DND-41 (cell line): ENCODE data around the gene HECW1.
A peak's percentile ranks its signal among the peaks of the same experiment; 100 is the strongest.
"Not testable (repeated sequence)": the region's sequence is repeated elsewhere in the genome, so short reads cannot be mapped to it uniquely, and the experiment has no call there.

Experiments
- ATAC-seq: fragments of 200-7000 bp; cut with Tn5 transposase; 3 replicates; pipeline ENCODE4 v1.9.1; 2021; ENCODE audit warnings: low read depth; ENCODE audit not compliant: insufficient read depth
- DNase-seq: peaks from one replicate; pipeline ENCODE4 v3.0.0-alpha.2; 2020
- H2AFZ ChIP-seq: 2 replicates; pipeline ENCODE4 v1.6.0; 2012; ENCODE audit warnings: low read depth, low read length
- H3K27ac ChIP-seq: 2 replicates; pipeline ENCODE4 v1.5.1; 2012; ENCODE audit warnings: low read length, inconsistent platforms
- H3K27me3 ChIP-seq: fragments of 200-600 bp; sonication (generic); 2 replicates; pipeline ENCODE4 v1.6.0; 2012; ENCODE audit warnings: low read length, mild to moderate bottlenecking, inconsistent platforms; ENCODE audit not compliant: insufficient read depth, poor library complexity
- H3K36me3 ChIP-seq: 2 replicates; pipeline ENCODE4 v1.5.1; 2012; ENCODE audit warnings: low read length, inconsistent platforms; ENCODE audit not compliant: insufficient read depth
- H3K4me1 ChIP-seq: 2 replicates; pipeline ENCODE4 v1.5.1; 2012; ENCODE audit warnings: mild to moderate bottlenecking, low read length; ENCODE audit not compliant: insufficient read depth
- H3K4me2 ChIP-seq: 2 replicates; pipeline ENCODE4 v1.6.0; 2012; ENCODE audit warnings: mild to moderate bottlenecking, moderate library complexity, low read length, inconsistent platforms; ENCODE audit not compliant: insufficient read depth
- H3K4me3 ChIP-seq, 2 experiments: fragments of 200-600 bp in 1 of 2; shearing (Covaris generic) in 1 of 2; 2 replicates each; pipeline ENCODE4 v1.5.1; 2012 to 2016; ENCODE audit warnings: inconsistent platforms in 2 of 2, low read length in 2 of 2, mild to moderate bottlenecking in 2 of 2, low read depth in 1 of 2, moderate library complexity in 1 of 2
- H3K79me2 ChIP-seq: 2 replicates; pipeline ENCODE4 v1.6.0; 2012; ENCODE audit warnings: low read length, inconsistent platforms; ENCODE audit not compliant: insufficient read depth
- H3K9ac ChIP-seq: 2 replicates; pipeline ENCODE4 v1.6.0; 2012; ENCODE audit warnings: low read depth, mild to moderate bottlenecking, inconsistent platforms, low read length, moderate library complexity
- H3K9me3 ChIP-seq: 2 replicates; pipeline ENCODE4 v1.5.1; 2012; ENCODE audit warnings: low read length, moderate library complexity, mild to moderate bottlenecking, inconsistent platforms; ENCODE audit not compliant: insufficient read depth, severe bottlenecking
- H4K20me1 ChIP-seq: 2 replicates; pipeline ENCODE4 v1.6.0; 2012; ENCODE audit warnings: low read length; ENCODE audit not compliant: insufficient read depth
- EZH2 ChIP-seq: IDR thresholded peaks from 3 replicates; pipeline ENCODE4 v1.6.1; 2012; ENCODE audit warnings: borderline replicate concordance, low read depth, mild to moderate bottlenecking, moderate library complexity, low read length, inconsistent platforms; ENCODE audit not compliant: severe bottlenecking
- TF ChIP-seq, protein P1 (sequence below): IDR thresholded peaks from 2 replicates; pipeline ENCODE4 v1.5.1; 2012; ENCODE audit warnings: borderline replicate concordance, low read length, moderate library complexity, mild to moderate bottlenecking; ENCODE audit not compliant: poor library complexity, severe bottlenecking; ENCODE audit errors: extremely low read depth

HECW1 gene

DNA sequence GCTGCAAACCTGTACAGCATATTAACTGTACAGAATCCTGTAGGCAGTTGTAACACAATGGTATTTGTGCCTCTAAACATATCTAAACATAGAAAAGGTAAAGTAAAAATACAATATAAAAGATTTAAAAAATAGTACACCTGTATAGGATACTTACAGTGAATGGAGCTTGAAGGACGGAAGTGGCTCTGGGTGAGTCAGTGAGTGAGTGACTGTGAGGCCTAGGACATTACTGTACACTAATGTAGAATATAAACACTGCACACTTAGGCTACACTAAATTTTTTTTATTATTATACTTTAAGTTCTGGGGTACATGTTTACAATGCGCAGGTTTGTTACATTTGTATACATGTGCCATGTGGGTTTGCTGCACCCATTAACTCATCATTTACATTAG, 373.1 kb downstream of the HECW1 start:
- 0 out of 2 replicates have a peak, but pooled peaks cover 7% of the 10 kb centered on the region for H3K4me1 ChIP-seq
- DNase-seq, result no peak

DNA sequence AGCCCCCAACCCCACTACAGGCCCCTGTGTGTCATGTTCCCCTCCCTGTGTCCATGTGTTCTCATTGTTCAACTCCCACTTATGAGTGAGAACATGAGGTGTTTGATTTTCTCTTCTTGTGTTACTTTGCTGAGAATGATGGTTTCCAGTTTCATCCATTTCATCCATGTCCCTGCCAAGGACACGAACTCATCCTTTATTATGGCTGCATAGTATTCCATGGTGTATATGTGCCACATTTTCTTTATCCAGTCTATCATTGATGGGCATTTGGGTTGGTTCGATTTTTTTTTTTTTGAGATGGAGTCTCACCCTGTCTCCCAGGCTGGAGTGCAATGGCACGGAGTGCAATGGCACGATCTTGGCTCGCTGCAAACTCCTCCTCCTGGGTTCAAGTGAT, 373.6 kb downstream of the HECW1 start:
- H3K79me2 ChIP-seq, H3K27me3 ChIP-seq, H3K9me3 ChIP-seq, H3K4me2 ChIP-seq, H3K27ac ChIP-seq, H3K4me1 ChIP-seq, DNase-seq, H3K9ac ChIP-seq, H4K20me1 ChIP-seq, H2AFZ ChIP-seq, H3K36me3 ChIP-seq, H3K4me3 ChIP-seq, ATAC-seq: not testable (repeated sequence)

More for the DNA sequence above, 373.1 kb downstream of the HECW1 start:
- Histone ChIP-seq H3K9ac (no peak overlapping the region), H3K79me2 (no peaks in the 10 kb centered on the region), H3K27ac (no peak overlapping the region), H4K20me1 (no peaks in the 10 kb centered on the region), H3K36me3 (no peaks in the 10 kb centered on the region), H2AFZ (no peak overlapping the region), H3K9me3 (no peaks in the 10 kb centered on the region), H3K4me2 (no peak overlapping the region), H3K4me3 (no peak overlapping the region), H3K27me3 (no peaks in the 10 kb centered on the region)
- no peak for ATAC-seq
- no peak for TF ChIP-seq EZH2
- TF ChIP-seq, protein P1, sequence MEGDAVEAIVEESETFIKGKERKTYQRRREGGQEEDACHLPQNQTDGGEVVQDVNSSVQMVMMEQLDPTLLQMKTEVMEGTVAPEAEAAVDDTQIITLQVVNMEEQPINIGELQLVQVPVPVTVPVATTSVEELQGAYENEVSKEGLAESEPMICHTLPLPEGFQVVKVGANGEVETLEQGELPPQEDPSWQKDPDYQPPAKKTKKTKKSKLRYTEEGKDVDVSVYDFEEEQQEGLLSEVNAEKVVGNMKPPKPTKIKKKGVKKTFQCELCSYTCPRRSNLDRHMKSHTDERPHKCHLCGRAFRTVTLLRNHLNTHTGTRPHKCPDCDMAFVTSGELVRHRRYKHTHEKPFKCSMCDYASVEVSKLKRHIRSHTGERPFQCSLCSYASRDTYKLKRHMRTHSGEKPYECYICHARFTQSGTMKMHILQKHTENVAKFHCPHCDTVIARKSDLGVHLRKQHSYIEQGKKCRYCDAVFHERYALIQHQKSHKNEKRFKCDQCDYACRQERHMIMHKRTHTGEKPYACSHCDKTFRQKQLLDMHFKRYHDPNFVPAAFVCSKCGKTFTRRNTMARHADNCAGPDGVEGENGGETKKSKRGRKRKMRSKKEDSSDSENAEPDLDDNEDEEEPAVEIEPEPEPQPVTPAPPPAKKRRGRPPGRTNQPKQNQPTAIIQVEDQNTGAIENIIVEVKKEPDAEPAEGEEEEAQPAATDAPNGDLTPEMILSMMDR, result no peak

DNA sequence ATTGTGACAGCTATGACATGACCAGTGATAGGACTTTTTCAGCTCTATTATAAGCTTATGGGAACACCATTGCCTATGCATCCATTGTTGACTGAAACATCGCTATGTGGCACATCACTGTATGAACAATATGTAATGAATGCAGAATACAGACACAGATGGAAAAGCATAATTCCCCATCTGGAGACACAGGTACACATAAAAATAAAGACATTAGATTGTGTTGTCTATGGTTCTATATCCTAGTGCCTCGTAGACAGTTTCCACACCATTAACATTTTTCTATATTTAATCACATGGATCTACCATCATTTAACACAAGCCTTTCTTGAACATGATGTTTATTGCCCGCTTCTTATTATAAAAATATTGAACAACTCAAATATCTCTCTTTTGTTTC, 374.2 kb downstream of the HECW1 start:
- H3K9ac ChIP-seq, result no peak overlapping the region
- H3K79me2 ChIP-seq, result no peaks in the 10 kb centered on the region
- H3K4me1 ChIP-seq, result 0 out of 2 replicates have a peak, but pooled peaks cover 7% of the 10 kb centered on the region
- no peak for ATAC-seq
- no peaks in the 10 kb centered on the region for H3K9me3 ChIP-seq
- H3K4me3 ChIP-seq, result no peak overlapping the region
- no peak overlapping the region for H3K4me2 ChIP-seq
- no peak for DNase-seq
- H2AFZ ChIP-seq, result no peak overlapping the region
- H3K27me3 ChIP-seq, result no peaks in the 10 kb centered on the region
- no peaks in the 10 kb centered on the region for H4K20me1 ChIP-seq
- H3K27ac ChIP-seq, result 0 out of 2 replicates have a peak overlapping the region, but pooled peaks have one; percentile 31
- H3K36me3 ChIP-seq, result no peaks in the 10 kb centered on the region
- TF ChIP-seq, protein P1, result no peak
- no peak for TF ChIP-seq EZH2

DNA sequence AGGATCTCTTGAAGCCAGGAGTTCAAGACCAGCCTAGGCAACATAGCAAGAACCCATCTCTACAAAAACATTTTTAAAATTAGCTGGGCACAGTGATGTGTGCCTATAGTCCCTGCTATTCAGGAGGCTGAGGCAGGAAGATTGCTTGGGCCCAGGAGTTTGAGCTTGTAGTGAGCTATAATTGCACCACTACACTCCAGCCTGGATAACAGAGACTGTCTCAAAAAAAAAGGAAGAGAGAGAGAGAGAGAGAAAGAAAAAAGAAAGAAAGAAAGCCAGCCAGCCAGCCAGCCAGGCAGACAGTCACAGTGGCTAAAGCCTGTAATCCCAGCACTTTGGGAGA, 375.3 kb downstream of the HECW1 start:
- Histone ChIP-seq H3K4me2 (no peak overlapping the region), H3K4me3 (no peak overlapping the region), H3K27ac (no peak overlapping the region), H4K20me1 (no peaks in the 10 kb centered on the region), H3K27me3 (no peaks in the 10 kb centered on the region), H2AFZ (no peak overlapping the region), H3K9ac (no peak overlapping the region), H3K9me3 (no peaks in the 10 kb centered on the region), H3K4me1 (0 out of 2 replicates have a peak, but pooled peaks cover 7% of the 10 kb centered on the region), H3K36me3 (no peaks in the 10 kb centered on the region), H3K79me2 (no peaks in the 10 kb centered on the region)
- ATAC-seq, result no peak
- TF ChIP-seq EZH2, result no peak
- TF ChIP-seq, protein P1, result no peak
- no peak for DNase-seq
